HG03175 (cell line): ENCODE data around the gene VWA7.
"Not testable (repeated sequence)": the region's sequence is repeated elsewhere in the genome, so short reads cannot be mapped to it uniquely, and the experiment has no call there.

Source experiments
- ATAC-seq: cut with Tn5 transposase; IDR thresholded peaks from one replicate; pipeline ENCODE4 v1.9.1; 2021; ENCODE audit warnings: mild to moderate bottlenecking, moderate library complexity; ENCODE audit not compliant: unreplicated experiment

VWA7 gene

GRCh38 chr6:31776989-31777666 is at the start of gene VWA7:
Gene VWA7 (minus strand): TSS chr6:31777328. CDS start chr6:31776779, 549 bp downstream.
- peak; percentile 53 for ATAC-seq

GRCh38 chr6:31826793-31827285 is 49.7 kb upstream of the VWA7 start:
- no peak for ATAC-seq

GRCh38 chr6:31825553-31825952 is 48.4 kb upstream of the VWA7 start:
- ATAC-seq, result no peak

GRCh38 chr6:31823592-31824196 is 46.6 kb upstream of the VWA7 start:
- ATAC-seq, result not testable (repeated sequence)

GRCh38 chr6:31822036-31822821 is 45.1 kb upstream of the VWA7 start:
- ATAC-seq, result peak; percentile 33

DNA sequence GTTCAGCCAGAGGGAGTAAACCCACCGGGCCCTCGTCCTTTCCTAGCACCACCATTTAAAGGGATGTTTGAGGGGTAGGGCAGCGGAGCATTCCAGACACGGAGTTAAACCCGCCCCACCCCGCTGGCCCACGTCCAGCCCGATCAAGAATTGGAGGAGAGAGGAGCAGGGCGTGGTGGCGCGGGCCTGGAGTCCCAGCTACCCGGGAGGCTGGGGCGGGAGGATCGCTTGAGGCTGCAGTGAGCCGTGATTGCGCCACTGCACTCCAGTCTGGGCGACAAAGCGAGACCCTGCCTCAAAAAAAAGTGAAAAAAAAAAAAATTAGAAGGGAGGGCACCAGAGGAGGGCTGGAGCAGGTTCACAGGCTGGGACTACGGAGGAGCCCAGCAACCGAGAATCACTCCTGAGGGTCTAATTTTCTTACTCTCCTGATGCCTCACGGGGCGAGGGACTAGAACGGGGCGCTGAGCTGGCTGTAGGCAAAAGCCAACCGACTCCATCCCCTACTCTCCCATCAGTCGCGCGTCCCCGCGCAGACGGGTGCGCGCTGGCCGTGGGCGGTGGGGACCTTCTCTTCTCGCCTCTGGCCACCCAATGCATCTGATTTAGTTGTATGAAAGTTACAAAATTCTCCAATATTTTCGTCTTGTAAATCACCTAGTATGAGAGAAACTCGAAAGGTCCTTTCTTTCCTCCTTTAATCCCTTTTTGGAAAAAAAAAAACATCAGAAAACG is 44.3 kb upstream of the VWA7 start:
- peak; percentile 47 for ATAC-seq

DNA sequence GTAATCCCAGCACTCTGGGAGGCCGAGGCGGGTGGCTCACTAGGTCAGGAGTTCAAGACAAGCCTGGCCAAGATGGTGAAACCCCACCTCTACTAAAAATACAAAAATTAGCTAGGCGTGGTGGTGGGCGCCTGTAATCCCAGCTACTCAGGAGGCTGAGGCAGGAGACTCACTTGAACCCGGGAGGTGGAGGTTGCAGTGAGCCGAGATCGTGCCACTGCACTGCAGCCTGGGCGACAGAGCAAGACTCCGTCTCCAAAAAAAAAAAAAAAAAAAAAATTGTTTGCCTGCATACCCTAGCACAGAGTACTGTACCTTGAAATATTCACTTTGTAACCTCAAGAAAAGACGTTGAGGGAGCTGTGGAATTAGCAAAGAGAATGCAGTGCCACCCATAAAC is 43.3 kb upstream of the VWA7 start:
- not testable (repeated sequence) for ATAC-seq

DNA sequence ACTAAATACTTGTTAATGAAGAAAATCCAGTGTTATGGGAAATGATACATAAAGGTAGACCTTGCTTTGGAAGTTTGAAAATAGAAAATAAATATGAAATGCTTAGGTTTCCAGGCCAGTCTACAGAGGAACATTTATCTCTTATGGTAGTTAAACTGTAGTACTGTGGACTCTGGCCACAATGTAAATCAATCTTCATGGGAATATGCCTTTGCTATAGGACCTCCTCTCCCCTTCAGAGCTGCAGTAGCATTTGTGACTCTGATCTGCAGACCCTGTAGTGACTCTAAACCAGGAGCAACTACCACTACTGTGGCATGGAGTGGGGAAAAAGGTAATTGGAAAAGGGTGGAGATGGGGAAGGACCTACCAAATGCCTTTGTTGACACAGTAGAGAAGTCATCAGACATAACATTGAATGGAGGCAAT is 42.8 kb upstream of the VWA7 start:
- ATAC-seq, result no peak

DNA sequence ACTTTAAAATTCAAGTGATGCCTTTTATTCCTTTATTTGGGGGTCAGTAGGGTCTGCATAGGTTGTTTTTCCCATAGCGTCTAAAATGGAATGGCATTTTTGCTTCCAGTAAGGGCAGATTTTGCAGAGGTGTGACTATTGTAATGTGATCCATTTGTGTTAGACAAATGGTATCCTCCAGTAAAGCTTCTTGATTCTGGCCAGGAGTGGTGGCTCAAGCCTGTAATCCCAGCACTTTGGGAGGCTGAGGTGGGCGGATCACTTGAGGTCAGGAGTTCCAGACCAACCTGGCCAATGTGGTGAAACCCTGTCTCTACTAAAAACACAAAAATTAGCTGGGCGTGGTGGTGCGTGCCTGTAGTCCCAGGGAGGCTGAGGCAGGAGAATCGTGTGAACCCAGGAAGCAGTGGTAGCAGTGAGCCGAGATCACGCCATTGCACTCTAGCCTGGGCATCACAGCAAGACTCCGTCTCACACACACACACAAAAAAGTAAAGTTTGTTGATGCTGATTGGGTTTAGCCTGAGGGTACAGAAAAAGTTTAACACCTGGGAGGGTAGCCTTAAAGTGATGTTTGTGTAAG is 40.9 kb upstream of the VWA7 start:
- ATAC-seq, result not testable (repeated sequence)

DNA sequence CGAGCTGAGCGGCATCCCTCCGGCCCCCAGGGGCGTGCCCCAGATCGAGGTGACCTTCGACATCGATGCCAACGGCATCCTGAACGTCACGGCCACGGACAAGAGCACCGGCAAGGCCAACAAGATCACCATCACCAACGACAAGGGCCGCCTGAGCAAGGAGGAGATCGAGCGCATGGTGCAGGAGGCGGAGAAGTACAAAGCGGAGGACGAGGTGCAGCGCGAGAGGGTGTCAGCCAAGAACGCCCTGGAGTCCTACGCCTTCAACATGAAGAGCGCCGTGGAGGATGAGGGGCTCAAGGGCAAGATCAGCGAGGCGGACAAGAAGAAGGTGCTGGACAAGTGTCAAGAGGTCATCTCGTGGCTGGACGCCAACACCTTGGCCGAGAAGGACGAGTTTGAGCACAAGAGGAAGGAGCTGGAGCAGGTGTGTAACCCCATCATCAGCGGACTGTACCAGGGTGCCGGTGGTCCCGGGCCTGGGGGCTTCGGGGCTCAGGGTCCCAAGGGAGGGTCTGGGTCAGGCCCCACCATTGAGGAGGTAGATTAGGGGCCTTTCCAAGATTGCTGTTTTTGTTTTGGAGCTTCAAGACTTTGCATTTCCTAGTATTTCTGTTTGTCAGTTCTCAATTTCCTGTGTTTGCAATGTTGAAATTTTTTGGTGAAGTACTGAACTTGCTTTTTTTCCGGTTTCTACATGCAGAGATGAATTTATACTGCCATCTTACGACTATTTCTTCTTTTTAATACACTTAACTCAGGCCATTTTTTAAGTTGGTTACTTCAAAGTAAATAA is 40.2 kb upstream of the VWA7 start:
- ATAC-seq, result not testable (repeated sequence)

DNA sequence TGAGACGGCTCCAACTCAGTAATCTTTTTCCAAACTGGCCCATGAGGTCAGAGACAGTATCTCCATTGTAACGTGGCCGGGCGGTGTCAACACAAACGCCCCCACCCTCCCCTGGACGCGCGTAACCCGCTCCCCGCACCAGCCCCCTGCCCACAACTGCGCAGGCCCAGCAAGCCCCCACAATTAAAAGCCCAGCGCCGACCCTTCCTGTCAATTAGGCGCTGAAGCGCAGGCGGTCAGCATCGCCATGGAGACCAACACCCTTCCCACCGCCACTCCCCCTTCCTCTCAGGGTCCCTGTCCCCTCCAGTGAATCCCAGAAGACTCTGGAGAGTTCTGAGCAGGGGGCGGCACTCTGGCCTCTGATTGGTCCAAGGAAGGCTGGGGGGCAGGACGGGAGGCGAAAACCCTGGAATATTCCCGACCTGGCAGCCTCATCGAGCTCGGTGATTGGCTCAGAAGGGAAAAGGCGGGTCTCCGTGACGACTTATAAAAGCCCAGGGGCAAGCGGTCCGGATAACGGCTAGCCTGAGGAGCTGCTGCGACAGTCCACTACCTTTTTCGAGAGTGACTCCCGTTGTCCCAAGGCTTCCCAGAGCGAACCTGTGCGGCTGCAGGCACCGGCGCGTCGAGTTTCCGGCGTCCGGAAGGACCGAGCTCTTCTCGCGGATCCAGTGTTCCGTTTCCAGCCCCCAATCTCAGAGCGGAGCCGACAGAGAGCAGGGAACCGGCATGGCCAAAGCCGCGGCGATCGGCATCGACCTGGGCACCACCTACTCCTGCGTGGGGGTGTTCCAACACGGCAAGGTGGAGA is 38.1 kb upstream of the VWA7 start, which contains the start of the genes HSPA1A and HSPA1L:
Gene HSPA1A (plus strand): TSS at position 519 of the 814 bp plus-strand sequence. CDS start 214 bp downstream, at position 733.
Gene HSPA1L (minus strand): TSS at position 259 of the 814 bp plus-strand sequence. CDS start 3,311 bp downstream, outside the sequence.
- ATAC-seq, result peak; percentile 39

DNA sequence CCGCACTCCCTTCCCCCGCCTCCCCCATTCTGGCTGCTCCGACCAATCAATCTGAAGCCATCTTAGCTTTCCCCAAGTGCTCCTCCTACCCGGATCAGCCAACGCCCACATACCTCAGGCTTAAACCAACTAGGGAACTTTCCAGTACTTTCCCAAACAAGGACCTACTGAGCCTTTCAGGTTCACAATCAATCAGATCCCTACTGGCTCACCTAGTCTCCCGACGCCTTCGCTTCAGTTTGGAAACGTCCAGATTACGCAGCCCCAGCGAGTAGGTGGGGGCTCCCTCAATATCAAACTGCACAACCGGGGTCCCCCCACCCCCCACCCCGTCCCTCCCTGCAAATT is 37.5 kb upstream of the VWA7 start:
- ATAC-seq, result no peak

DNA sequence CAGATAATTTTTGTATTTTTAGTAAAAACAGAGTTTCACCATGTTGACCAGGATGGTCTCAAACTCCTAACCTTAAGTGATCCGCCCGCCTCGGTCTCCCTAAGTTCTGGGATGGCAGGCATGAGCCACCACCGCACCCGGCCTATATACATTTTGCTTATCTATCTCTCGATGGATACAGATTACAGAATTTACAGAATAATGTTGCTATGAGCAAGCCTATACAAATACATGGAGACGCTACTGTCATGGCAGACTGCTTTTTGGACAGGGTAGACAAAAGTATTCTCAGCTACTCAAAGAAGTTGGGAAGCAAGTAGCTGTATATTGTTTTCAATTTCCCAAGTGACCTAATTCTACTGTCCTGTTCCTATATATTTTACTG is 36.3 kb upstream of the VWA7 start:
- no peak for ATAC-seq

DNA sequence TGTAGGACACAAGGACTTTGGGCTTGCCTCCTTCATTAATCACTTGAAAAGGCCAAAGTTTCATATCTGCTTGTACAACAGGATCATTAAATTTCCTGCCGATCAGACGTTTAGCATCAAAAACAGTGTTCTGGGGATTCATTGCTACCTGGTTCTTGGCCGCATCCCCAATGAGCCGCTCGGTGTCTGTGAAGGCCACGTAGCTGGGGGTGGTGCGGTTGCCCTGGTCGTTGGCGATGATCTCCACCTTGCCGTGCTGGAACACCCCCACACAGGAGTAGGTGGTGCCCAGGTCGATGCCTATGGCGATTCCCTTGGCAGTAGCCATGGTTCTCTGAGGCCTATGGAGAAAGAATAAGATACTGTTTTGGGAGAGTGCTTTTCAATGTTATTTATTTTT is 34.5 kb upstream of the VWA7 start:
- no peak for ATAC-seq

DNA sequence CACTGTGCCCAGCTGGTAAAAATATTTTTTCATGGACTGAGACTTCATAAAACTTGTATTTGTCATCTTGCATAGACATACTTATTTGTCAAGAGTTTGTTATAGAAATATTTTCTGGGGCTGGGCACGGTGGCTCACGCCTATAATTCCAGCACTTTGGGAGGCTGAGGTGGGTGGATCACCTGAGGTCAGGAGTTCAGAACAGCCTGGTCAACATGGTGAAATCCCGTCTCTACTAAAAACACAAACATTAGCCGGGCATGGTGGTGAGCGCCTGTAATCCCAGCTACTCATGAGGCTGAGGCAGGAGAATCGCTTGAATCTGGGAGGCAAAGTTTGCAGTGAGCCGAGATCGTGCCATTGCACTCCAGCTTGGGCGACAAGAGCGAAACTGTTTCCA is 31.5 kb upstream of the VWA7 start:
- not testable (repeated sequence) for ATAC-seq

DNA sequence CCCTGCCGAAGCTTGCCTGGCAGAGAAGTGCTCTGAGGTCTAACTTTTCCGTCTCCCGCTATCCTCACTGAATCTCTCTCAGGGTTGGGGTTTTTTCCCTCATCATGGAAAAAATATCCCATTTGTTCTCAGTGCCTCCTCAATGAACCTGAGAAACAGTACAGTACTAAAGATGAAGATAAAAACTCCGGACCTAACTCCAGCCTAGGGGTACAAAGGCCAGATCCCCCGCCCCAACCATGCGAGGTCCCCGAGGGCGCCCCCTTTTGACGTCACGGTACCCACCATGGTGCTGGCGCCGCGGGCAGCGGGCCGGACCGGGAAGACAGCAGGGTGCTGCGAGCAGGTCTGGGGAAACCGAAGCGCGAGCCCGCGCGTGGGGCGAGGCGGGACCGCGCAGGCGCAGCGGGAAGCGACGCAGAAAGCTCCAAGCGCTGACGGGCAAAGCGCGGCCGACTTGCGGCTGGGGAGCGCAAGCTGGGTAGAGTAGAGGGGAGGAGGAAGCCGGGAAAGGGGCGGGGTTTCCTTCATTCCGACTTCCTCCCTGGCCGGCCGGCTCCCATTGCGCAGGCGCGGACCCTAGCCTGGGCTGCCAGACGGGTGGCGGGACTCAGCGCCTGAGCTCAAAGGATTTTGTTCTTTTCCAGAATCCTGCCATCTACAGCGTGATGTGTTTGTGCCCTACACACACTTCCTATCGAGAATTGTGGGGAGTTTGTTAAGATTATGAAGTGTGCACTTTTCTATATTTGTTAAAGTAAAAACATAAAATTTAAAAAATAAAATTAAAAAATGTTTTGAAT is 29.5 kb upstream of the VWA7 start, which contains the start of gene LSM2:
Gene LSM2 (minus strand): TSS at position 497 of the 803 bp plus-strand sequence. CDS start 209 bp downstream, at position 288.
- peak; percentile 89 for ATAC-seq

DNA sequence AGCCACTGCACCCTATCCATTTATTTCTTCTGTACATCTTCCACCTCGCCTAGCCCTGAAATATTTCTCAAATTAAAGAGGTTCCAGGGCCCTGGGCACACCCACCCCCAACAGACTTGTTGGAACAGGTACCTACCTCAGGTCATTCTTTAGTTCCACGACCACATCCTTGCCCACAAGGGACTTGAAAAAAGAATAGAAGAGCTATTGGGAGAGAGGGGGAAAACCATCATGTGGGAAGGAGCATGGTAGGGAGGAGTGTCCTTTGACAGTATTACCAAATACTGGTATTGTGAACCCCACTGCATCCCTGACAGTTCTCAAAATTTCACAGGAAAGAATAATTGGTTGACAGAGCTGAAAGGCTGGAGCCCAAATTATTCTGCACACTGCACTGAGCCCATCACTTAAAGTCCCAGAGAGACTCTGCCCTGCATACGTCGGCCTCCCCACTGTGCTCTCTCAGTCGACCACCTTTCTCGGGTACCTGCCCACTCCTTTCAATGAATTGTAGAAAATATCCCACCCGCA is 28.9 kb upstream of the VWA7 start:
- peak; percentile 13 for ATAC-seq
